ENCODE measurements around the gene AIRE. TPM values are rescaled to one million over a fixed set of nuclear protein-coding genes. Genes with fewer than 3 reads are reported as not detected.

Gene AIRE
- total RNA-seq, 1 donor from 2014 or later, result not detected

DNA sequence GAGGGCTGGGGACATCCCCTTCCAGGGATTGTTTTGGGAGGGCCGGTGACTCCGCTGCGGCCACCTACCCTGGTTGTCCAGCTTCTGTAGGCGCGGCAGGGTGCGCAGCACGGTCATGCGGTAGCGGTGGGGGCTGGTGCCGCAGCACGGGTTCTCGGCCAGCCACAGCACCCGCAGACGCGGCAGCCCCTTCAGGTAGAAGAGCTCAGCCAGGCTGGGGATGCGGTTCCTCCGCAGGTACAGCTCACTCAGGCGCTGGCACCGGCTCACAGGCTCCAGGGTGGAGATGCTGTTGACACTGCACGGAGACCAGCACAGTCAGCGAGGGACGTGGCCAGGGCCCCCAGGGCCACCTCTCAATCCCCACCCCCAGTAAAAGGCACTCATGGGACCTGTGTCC lies 47.3 kb downstream of the AIRE start:
- no peak for DNase-seq (ENCODE audit: low spot score, unreplicated experiment)
- no peaks in the 10 kb centered on the region for H3K27me3 Mint-ChIP-seq
- H3K36me3 Mint-ChIP-seq (ENCODE audit: insufficient read depth), result peaks cover 1% of the 10 kb centered on the region
- no peak overlapping the region for H3K4me3 Mint-ChIP-seq (ENCODE audit: low read depth)
- H3K27ac Mint-ChIP-seq, result no peak overlapping the region
- no peaks in the 10 kb centered on the region for H3K9me3 Mint-ChIP-seq (ENCODE audit: low read depth)
- peaks cover 6% of the 10 kb centered on the region for H3K4me1 Mint-ChIP-seq (ENCODE audit: low read depth)
- TF ChIP-seq, protein P1, sequence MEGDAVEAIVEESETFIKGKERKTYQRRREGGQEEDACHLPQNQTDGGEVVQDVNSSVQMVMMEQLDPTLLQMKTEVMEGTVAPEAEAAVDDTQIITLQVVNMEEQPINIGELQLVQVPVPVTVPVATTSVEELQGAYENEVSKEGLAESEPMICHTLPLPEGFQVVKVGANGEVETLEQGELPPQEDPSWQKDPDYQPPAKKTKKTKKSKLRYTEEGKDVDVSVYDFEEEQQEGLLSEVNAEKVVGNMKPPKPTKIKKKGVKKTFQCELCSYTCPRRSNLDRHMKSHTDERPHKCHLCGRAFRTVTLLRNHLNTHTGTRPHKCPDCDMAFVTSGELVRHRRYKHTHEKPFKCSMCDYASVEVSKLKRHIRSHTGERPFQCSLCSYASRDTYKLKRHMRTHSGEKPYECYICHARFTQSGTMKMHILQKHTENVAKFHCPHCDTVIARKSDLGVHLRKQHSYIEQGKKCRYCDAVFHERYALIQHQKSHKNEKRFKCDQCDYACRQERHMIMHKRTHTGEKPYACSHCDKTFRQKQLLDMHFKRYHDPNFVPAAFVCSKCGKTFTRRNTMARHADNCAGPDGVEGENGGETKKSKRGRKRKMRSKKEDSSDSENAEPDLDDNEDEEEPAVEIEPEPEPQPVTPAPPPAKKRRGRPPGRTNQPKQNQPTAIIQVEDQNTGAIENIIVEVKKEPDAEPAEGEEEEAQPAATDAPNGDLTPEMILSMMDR (IDR thresholded peaks at IDR 0.05; ENCODE audit: unreplicated experiment), result no peak

DNA sequence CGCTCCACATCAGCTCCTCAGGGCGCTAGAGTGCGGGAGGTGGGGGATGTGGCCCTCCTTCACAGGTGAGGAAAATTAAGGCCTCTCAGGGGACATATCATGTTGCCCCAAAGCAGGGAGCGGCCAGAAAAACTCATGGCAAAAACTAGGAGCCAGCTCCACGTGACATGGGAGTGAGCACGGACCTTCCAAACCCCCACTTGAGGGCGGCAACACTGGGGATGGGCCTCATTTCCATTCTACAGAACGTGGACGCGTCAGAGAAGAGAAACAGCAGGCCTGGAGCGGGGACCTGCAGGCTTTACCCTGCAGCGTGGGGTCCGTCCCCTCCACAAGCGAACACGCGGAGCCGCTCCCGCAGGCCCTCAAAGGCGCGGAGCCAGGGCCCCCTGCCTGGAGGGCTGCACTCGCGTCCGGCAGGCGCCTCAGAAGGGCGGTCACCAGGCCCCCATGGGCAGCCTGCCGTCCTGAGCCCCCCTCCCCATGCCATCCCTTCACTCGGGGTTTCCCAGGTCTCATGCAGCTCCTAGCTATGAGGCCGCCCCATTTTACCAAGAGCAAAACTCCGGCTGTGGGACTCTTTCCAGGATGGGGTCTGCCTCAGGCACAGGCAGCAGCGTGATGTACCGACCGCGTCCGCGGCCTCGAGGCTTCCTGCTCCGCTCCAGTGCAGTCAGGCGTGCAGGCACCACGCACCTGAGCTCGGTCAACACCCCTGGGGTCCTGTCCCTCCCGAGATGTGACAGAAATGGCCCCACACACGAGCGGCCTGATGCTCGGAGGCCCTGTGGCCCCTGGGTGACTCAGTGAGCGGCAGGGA lies 48.0 kb downstream of the AIRE start:
- no peaks in the 10 kb centered on the region for H3K9me3 Mint-ChIP-seq (ENCODE audit: low read depth)
- no peak overlapping the region for H3K27ac Mint-ChIP-seq
- TF ChIP-seq, protein P1 (IDR thresholded peaks at IDR 0.05; ENCODE audit: unreplicated experiment), result no peak

DNA sequence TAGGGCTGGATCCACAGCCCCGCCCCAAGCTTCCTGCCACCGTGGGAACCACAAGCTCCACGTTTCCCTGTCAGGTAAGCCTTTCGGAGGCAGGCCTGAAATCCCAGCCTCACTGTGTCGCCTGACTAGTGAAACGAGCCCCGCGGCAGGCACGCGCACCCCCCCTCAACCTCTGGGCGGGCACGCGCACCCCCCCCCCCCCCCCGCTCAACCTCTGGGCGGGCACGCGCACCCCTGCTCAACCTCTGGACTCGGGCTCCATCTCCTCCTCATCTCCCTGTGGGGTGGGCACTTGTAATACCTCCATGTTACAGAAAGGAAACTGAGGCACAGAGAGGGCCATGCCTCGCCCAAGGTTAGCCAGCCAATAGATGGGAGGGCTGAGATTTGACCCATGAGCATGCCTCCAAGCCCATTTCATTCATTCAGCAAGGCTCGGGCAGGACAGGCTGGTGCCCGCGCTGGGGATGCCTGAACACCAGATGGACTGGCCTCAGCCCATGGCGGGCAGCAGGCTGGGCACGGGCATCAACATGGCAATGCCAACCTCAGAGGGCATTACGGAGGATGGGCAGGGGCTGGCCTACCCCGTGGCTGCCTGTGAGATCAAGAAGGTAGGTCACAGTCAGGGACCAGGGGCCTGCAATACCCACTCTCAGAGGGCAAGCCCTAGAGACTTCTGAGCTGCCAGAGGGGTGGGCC lies 48.8 kb downstream of the AIRE start:
- TF ChIP-seq, protein P1 (IDR thresholded peaks at IDR 0.05; ENCODE audit: unreplicated experiment), result no peak
- DNase-seq (ENCODE audit: low spot score, unreplicated experiment), result no peak
- Mint-ChIP-seq H3K9me3 (ENCODE audit: low read depth) (no peaks in the 10 kb centered on the region), H3K4me1 (ENCODE audit: low read depth) (peaks cover 8% of the 10 kb centered on the region), H3K4me3 (ENCODE audit: low read depth) (no peak overlapping the region), H3K27ac (peak overlapping the region; percentile 56), H3K27me3 (no peaks in the 10 kb centered on the region), H3K36me3 (ENCODE audit: insufficient read depth) (peaks cover 1% of the 10 kb centered on the region)

More for the DNA sequence above, 48.0 kb downstream of the AIRE start:
- no peak for DNase-seq (ENCODE audit: low spot score, unreplicated experiment)
- H3K4me1 Mint-ChIP-seq (ENCODE audit: low read depth), result peaks cover 8% of the 10 kb centered on the region
- H3K36me3 Mint-ChIP-seq (ENCODE audit: insufficient read depth), result peaks cover 1% of the 10 kb centered on the region
- no peak overlapping the region for H3K4me3 Mint-ChIP-seq (ENCODE audit: low read depth)
- no peaks in the 10 kb centered on the region for H3K27me3 Mint-ChIP-seq

GRCh38 chr21:44335266-44336059 lies 49.8 kb downstream of the AIRE start:
- no peak for DNase-seq (ENCODE audit: low spot score, unreplicated experiment)
- Mint-ChIP-seq H3K4me3 (ENCODE audit: low read depth) (no peak overlapping the region), H3K9me3 (ENCODE audit: low read depth) (no peaks in the 10 kb centered on the region), H3K27ac (no peak overlapping the region), H3K27me3 (no peaks in the 10 kb centered on the region), H3K4me1 (ENCODE audit: low read depth) (peaks cover 12% of the 10 kb centered on the region), H3K36me3 (ENCODE audit: insufficient read depth) (peaks cover 1% of the 10 kb centered on the region)
- TF ChIP-seq, protein P1 (IDR thresholded peaks at IDR 0.05; ENCODE audit: unreplicated experiment), result no peak

DNA sequence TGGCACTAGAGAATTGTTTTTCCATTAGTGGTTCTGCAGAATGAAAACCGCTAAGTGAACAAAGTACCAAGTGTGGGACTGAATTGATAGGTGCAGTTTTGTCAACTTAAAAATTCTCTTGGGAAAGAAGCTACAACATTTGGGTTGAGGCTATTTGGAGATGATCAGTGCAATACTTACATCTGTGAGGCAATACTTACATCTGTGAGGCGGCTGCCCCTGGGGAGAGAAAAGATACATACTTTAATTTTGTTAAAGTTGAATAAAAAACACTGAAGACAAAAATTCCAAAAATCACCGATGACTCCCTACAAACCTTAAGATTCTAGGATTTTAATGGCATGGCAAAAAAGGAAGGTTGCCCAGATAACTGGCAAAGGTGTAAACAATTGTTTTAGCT lies 51.8 kb downstream of the AIRE start:
- H3K9me3 Mint-ChIP-seq (ENCODE audit: low read depth), result no peaks in the 10 kb centered on the region
- H3K4me3 Mint-ChIP-seq (ENCODE audit: low read depth), result peak overlapping the region; percentile 73
- H3K27me3 Mint-ChIP-seq, result no peaks in the 10 kb centered on the region
- H3K4me1 Mint-ChIP-seq (ENCODE audit: low read depth), result peaks cover 19% of the 10 kb centered on the region
- peaks cover 1% of the 10 kb centered on the region for H3K36me3 Mint-ChIP-seq (ENCODE audit: insufficient read depth)
- DNase-seq (ENCODE audit: low spot score, unreplicated experiment), result no peak
- TF ChIP-seq, protein P1 (IDR thresholded peaks at IDR 0.05; ENCODE audit: unreplicated experiment), result no peak
- peak overlapping the region; percentile 90 for H3K27ac Mint-ChIP-seq

All from progenitor cell of endocrine pancreas (in vitro differentiated cells).